Glutamatergic neuron (in vitro differentiated cells): ENCODE measurements around the gene S100A9. TPM values are rescaled to one million over a fixed set of nuclear protein-coding genes. Genes with fewer than 3 reads are reported as not detected.

Source experiments
- DNase-seq: peaks from one replicate; pipeline ENCODE4 v3.0.0; 2022
- H3K27ac Mint-ChIP-seq: one replicate; pipeline ENCODE4 v1.8.0; 2020; ENCODE audit warnings: mild to moderate bottlenecking, mixed read lengths, inconsistent platforms; ENCODE audit not compliant: unreplicated experiment
- H3K27me3 Mint-ChIP-seq: one replicate; pipeline ENCODE4 v1.8.0; 2020; ENCODE audit warnings: mild to moderate bottlenecking, moderate library complexity, mixed read lengths, inconsistent platforms; ENCODE audit not compliant: unreplicated experiment
- H3K36me3 Mint-ChIP-seq: one replicate; pipeline ENCODE4 v1.8.0; 2020; ENCODE audit warnings: mild to moderate bottlenecking, mixed read lengths, inconsistent platforms; ENCODE audit not compliant: unreplicated experiment
- H3K4me1 Mint-ChIP-seq: one replicate; pipeline ENCODE4 v1.8.0; 2020; ENCODE audit warnings: mild to moderate bottlenecking, low read depth, mixed read lengths, inconsistent platforms; ENCODE audit not compliant: unreplicated experiment
- H3K4me3 Mint-ChIP-seq: one replicate; pipeline ENCODE4 v1.8.0; 2020; ENCODE audit warnings: mild to moderate bottlenecking, mixed read lengths, inconsistent platforms; ENCODE audit not compliant: unreplicated experiment
- H3K9me3 Mint-ChIP-seq: one replicate; pipeline ENCODE4 v1.8.0; 2020; ENCODE audit warnings: mild to moderate bottlenecking, moderate library complexity, mixed read lengths, inconsistent platforms; ENCODE audit not compliant: unreplicated experiment
- total RNA-seq: library from RNA; stranded (reverse); fragmentation: NEBNext Ultra II Directional; extraction: Animal tissue kit (Norgen Biotek cat#: 25700); gene quantifications from one replicate; pipeline ENCODE4 v1.2.1, GENCODE V29; 2021; ENCODE audit not compliant: unreplicated experiment
- TF ChIP-seq, protein P1 (sequence below): fragments of 200-600 bp; sonication (generic); IDR thresholded peaks from one replicate; pipeline ENCODE4 v1.5.0; 2021; ENCODE audit not compliant: partially characterized antibody, unreplicated experiment

S100A9 gene
- total RNA-seq, 1 donor from 2014 or later, result not detected

DNA sequence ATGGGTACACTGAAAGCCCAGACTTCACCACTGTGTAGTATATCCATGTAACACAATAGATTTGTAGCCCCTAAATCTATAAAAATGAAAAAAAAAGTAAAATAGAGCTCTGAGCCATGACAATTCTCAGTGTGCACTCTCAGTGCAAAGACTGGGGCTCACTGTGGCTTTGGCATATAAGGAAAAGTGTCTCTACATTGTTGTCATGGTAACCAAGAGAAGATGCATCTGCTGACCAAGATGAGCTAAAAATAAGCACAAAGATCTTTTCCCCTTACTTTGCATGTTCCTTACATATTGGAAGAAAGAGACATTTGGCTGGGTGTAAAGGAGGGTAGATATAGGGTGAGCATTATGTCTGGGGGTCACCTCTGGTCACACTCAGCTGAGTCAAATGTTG lies 21.0 kb upstream of the S100A9 start:
- TF ChIP-seq, protein P1, sequence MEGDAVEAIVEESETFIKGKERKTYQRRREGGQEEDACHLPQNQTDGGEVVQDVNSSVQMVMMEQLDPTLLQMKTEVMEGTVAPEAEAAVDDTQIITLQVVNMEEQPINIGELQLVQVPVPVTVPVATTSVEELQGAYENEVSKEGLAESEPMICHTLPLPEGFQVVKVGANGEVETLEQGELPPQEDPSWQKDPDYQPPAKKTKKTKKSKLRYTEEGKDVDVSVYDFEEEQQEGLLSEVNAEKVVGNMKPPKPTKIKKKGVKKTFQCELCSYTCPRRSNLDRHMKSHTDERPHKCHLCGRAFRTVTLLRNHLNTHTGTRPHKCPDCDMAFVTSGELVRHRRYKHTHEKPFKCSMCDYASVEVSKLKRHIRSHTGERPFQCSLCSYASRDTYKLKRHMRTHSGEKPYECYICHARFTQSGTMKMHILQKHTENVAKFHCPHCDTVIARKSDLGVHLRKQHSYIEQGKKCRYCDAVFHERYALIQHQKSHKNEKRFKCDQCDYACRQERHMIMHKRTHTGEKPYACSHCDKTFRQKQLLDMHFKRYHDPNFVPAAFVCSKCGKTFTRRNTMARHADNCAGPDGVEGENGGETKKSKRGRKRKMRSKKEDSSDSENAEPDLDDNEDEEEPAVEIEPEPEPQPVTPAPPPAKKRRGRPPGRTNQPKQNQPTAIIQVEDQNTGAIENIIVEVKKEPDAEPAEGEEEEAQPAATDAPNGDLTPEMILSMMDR, result no peak
- DNase-seq, result no peak
- Mint-ChIP-seq H3K9me3 (no peaks in the 10 kb centered on the region), H3K27ac (no peak overlapping the region), H3K4me1 (no peaks in the 10 kb centered on the region), H3K4me3 (no peak overlapping the region), H3K36me3 (no peaks in the 10 kb centered on the region), H3K27me3 (peaks cover 5% of the 10 kb centered on the region)

DNA sequence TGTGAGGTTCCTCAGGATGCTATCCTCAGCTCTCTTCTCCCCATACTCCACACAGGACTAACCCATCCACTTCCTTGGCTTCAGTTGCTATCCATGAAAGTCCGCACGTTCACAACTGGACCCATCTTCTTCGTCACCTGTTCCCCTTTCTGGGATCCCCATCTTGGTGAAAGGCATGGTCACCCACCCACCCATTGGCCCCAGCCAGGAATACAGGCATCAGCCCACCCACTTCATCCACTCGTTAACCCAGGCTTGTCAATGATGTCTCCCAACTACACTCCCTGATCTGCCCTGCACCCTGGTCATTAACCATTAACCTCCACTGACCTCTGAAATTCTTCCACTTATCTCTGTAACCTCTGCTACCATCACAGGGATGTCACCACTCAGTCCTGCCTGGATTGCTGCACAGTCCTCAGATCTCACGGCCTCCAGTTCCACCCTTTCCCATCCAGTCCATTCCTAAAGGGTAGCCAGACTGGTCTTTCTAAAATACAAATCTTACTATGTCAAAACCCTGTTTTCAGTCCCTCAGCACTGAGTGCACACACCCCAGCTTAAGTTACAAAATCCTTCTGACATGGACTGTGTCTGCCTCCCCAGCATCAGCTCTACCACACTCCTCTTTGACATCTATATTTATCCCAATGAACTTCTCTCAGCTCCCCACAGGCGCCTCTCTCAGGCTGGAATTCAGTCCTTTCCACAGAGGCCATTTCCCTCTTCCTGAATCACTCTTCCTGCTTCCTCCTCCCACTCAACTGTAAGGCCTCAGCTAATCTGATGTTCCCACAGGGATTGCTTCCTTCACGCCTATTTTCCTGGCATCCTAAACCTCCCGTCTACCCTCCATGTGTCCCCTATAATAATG lies 19.4 kb upstream of the S100A9 start:
- Mint-ChIP-seq H3K27ac (no peak overlapping the region), H3K27me3 (peaks cover 11% of the 10 kb centered on the region), H3K9me3 (no peaks in the 10 kb centered on the region), H3K4me1 (no peaks in the 10 kb centered on the region), H3K36me3 (peaks cover 7% of the 10 kb centered on the region), H3K4me3 (no peak overlapping the region)
- DNase-seq, result no peak
- TF ChIP-seq, protein P1, result no peak

GRCh38 chr1:153339802-153340201 lies 17.9 kb upstream of the S100A9 start:
- Mint-ChIP-seq H3K36me3 (peaks cover 7% of the 10 kb centered on the region), H3K4me1 (no peaks in the 10 kb centered on the region), H3K27me3 (peaks cover 11% of the 10 kb centered on the region), H3K27ac (no peak overlapping the region), H3K9me3 (no peaks in the 10 kb centered on the region), H3K4me3 (no peak overlapping the region)
- TF ChIP-seq, protein P1, result no peak
- DNase-seq, result no peak

- no peaks in the 10 kb centered on the region for H3K4me1 Mint-ChIP-seq
- H3K27me3 Mint-ChIP-seq, result peaks cover 11% of the 10 kb centered on the region
- TF ChIP-seq, protein P1, result no peak
- no peaks in the 10 kb centered on the region for H3K9me3 Mint-ChIP-seq
- H3K4me3 Mint-ChIP-seq, result no peak overlapping the region
- no peak for DNase-seq
- H3K27ac Mint-ChIP-seq, result no peak overlapping the region
- peaks cover 7% of the 10 kb centered on the region for H3K36me3 Mint-ChIP-seq
These were observed 17.3 kb upstream of the S100A9 start for GRCh38 chr1:153340356-153340755.

DNA sequence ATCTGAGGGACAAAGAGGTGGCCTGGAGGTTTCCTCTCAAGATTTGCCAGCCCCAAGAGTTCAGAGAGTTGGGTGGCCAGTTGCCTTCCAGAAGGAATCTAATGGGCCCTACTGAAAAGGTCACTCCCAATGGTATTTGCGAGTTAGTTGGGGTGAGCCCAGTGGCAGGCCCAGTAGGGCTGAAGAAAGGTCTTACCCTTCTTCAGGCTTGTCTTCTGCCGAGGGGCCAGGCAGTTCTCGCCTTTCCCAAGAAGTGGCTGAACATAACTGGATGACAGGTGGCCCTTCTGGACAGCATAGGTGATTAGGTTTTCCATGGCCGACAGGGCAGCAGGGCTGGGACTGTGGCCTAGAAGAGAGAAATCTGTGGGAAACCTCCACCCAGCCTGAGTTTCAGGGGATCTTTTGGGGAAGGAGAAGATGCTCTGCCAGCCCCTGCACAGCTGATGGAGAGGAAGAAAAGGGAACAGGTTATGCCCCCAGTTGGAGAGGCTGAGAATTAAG lies 16.2 kb upstream of the S100A9 start:
- Mint-ChIP-seq H3K4me3 (no peak overlapping the region), H3K9me3 (no peaks in the 10 kb centered on the region), H3K4me1 (no peaks in the 10 kb centered on the region), H3K27me3 (peaks cover 7% of the 10 kb centered on the region), H3K27ac (no peak overlapping the region), H3K36me3 (peaks cover 7% of the 10 kb centered on the region)
- TF ChIP-seq, protein P1, result no peak
- DNase-seq, result no peak
